Measurements from ENCODE around the gene SNTA1. TPM values are rescaled to one million over a fixed set of nuclear protein-coding genes. Genes with fewer than 3 reads are reported as not detected.
"Not testable (repeated sequence)": the region's sequence is repeated elsewhere in the genome, so short reads cannot be mapped to it uniquely, and the experiment has no call there.

SNTA1 gene
- total RNA-seq, 1 donor from 2014 or later: 28.9 TPM

DNA sequence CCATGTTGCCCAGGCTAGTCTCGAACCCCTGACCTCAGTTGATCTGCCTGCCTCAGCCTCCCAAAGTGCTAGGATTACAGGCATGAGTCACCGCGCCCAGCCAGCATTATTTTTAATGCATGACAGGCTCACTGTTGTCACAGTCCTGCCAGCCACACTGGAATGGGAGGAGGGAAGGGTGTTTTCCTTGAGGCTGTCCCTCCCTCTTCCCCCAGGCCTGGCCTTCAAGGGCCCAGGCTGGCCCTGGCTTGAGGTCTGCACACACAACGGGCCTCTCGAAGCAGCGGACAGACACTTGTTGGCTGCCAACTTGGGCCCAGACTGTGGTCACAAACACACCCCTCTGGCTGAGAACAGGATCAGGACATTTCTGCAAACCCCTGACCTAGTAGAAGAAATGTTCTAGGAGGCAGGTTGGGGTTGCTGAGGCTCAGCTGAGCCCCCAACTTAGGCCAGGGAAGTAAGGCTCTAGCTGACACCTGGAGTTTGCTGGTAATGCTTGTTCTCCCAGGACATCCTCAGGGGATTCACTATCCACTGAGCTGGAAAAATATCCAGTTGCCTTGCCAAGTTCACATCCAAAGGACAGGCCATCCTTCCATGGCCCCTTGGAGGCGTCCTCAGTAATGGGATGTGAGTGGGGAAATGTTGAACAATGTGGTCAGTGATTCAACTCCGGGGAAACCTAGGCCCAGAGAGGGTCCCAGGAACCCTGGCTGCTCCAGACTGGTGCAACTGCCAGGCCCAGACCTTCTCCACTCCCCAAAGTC is 9.9 kb downstream of the SNTA1 start:
- Mint-ChIP-seq H3K4me3 (ENCODE audit: unreplicated experiment) (no peak overlapping the region), H3K27me3 (ENCODE audit: unreplicated experiment) (no peaks in the 10 kb centered on the region), H3K27ac (ENCODE audit: unreplicated experiment) (peak overlapping the region; percentile 50), H3K36me3 (ENCODE audit: unreplicated experiment) (peaks cover 11% of the 10 kb centered on the region), H3K4me1 (ENCODE audit: unreplicated experiment) (peaks cover 27% of the 10 kb centered on the region), H3K9me3 (ENCODE audit: unreplicated experiment) (no peaks in the 10 kb centered on the region)
- DNase-seq (ENCODE audit: extremely low spot score, unreplicated experiment): no peak
- TF ChIP-seq, protein P1, sequence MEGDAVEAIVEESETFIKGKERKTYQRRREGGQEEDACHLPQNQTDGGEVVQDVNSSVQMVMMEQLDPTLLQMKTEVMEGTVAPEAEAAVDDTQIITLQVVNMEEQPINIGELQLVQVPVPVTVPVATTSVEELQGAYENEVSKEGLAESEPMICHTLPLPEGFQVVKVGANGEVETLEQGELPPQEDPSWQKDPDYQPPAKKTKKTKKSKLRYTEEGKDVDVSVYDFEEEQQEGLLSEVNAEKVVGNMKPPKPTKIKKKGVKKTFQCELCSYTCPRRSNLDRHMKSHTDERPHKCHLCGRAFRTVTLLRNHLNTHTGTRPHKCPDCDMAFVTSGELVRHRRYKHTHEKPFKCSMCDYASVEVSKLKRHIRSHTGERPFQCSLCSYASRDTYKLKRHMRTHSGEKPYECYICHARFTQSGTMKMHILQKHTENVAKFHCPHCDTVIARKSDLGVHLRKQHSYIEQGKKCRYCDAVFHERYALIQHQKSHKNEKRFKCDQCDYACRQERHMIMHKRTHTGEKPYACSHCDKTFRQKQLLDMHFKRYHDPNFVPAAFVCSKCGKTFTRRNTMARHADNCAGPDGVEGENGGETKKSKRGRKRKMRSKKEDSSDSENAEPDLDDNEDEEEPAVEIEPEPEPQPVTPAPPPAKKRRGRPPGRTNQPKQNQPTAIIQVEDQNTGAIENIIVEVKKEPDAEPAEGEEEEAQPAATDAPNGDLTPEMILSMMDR (IDR thresholded peaks at IDR 0.05): no peak

DNA sequence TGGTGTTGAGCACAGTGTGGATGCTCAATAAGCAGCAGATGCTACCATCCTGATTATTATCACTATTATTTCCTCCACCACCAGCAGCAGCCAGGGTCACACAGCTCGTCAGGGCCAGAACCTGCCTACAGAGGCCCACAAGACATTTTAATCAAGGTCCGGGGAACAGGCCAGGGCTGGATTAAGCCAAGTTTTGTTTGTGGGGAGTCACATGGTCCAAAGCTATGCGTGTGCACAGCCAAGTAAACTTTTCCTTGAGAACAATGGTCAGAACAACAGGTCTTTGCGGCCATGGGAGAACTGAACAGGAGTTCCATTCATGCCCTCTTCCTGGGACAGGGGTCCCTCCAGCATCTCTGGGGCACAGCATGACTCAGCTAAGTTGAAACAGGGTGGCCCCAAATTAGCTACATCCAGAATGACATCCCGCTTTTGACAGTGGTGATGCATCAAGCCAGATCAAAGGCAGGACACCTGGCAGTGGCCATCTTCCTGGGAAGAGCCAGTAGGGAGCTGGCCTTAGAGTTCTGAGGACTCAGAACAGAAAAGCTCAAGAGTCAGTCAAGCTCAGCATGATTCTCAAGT is 11.7 kb downstream of the SNTA1 start:
- TF ChIP-seq, protein P1 (IDR thresholded peaks at IDR 0.05): no peak
- H3K36me3 Mint-ChIP-seq (ENCODE audit: unreplicated experiment): peaks cover 11% of the 10 kb centered on the region
- peaks cover 11% of the 10 kb centered on the region for H3K4me1 Mint-ChIP-seq (ENCODE audit: unreplicated experiment)
- H3K9me3 Mint-ChIP-seq (ENCODE audit: unreplicated experiment): no peaks in the 10 kb centered on the region
- H3K27ac Mint-ChIP-seq (ENCODE audit: unreplicated experiment): no peak overlapping the region
- DNase-seq (ENCODE audit: extremely low spot score, unreplicated experiment): no peak
- no peak overlapping the region for H3K4me3 Mint-ChIP-seq (ENCODE audit: unreplicated experiment)
- no peaks in the 10 kb centered on the region for H3K27me3 Mint-ChIP-seq (ENCODE audit: unreplicated experiment)

DNA sequence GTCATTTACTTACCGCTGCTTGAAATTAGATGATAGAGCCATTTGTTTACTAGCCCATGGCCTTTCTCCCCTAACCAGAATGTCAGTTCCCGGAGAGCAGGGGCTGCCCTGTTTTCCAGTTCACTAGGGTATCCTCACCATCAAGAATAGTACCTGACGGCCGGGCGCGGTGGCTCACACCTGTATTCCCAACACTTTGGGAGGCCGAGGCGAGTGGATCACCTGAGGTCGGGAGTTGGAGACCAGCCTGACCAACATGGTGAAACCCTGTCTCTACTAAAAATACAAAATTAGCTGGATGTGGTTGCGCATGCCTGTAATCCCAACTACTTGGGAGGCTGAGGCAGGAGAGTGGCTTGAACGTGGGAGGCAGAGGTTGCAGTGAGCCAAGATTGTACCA is 19.7 kb downstream of the SNTA1 start:
- not testable (repeated sequence) for H3K4me3 Mint-ChIP-seq (ENCODE audit: unreplicated experiment); DNase-seq (ENCODE audit: extremely low spot score, unreplicated experiment); H3K9me3 Mint-ChIP-seq (ENCODE audit: unreplicated experiment); H3K27me3 Mint-ChIP-seq (ENCODE audit: unreplicated experiment); H3K36me3 Mint-ChIP-seq (ENCODE audit: unreplicated experiment)
- peak overlapping the region; percentile 83 for H3K27ac Mint-ChIP-seq (ENCODE audit: unreplicated experiment)
- H3K4me1 Mint-ChIP-seq (ENCODE audit: unreplicated experiment): peaks cover 15% of the 10 kb centered on the region

DNA sequence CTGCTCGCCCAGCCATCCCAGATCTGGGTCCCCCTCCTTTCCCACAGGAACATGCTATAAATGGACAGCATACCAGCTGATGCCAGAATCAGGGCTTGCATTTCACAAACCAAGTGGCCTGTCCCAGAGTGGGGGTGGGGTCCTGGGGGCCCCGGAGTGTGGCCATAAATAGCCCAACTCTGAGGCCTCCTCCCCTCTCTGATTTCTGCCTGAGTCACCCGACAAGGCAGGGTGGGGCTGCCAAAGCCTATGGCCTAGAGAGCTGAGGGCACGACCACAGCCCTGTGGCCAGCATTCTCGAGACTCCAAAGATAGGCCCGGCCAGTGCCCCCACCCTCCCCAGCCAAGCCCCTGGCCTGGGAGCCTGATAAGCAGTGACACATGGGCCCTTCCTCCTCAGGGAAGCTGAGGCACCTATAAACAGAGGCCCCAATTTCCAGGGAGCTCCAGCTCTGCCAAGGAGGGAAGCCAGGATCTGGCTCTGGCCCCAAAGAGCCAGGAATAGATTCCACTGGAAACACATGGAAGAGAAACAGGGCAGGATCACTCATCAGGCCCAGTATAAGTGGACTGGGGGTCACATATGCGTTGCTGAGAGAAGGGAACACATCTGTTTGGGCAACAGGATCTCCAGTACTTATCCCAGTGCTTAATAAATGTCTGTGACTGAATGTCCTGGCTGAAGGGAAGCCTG is 20.3 kb downstream of the SNTA1 start:
- peak overlapping the region; percentile 83 for H3K27ac Mint-ChIP-seq (ENCODE audit: unreplicated experiment)
- peak; percentile 86 for DNase-seq (ENCODE audit: extremely low spot score, unreplicated experiment)
- H3K9me3 Mint-ChIP-seq (ENCODE audit: unreplicated experiment): no peaks in the 10 kb centered on the region
- no peaks in the 10 kb centered on the region for H3K27me3 Mint-ChIP-seq (ENCODE audit: unreplicated experiment)
- H3K36me3 Mint-ChIP-seq (ENCODE audit: unreplicated experiment): no peaks in the 10 kb centered on the region
- peaks cover 15% of the 10 kb centered on the region for H3K4me1 Mint-ChIP-seq (ENCODE audit: unreplicated experiment)
- TF ChIP-seq, protein P1 (IDR thresholded peaks at IDR 0.05): no peak
- H3K4me3 Mint-ChIP-seq (ENCODE audit: unreplicated experiment): no peak overlapping the region

DNA sequence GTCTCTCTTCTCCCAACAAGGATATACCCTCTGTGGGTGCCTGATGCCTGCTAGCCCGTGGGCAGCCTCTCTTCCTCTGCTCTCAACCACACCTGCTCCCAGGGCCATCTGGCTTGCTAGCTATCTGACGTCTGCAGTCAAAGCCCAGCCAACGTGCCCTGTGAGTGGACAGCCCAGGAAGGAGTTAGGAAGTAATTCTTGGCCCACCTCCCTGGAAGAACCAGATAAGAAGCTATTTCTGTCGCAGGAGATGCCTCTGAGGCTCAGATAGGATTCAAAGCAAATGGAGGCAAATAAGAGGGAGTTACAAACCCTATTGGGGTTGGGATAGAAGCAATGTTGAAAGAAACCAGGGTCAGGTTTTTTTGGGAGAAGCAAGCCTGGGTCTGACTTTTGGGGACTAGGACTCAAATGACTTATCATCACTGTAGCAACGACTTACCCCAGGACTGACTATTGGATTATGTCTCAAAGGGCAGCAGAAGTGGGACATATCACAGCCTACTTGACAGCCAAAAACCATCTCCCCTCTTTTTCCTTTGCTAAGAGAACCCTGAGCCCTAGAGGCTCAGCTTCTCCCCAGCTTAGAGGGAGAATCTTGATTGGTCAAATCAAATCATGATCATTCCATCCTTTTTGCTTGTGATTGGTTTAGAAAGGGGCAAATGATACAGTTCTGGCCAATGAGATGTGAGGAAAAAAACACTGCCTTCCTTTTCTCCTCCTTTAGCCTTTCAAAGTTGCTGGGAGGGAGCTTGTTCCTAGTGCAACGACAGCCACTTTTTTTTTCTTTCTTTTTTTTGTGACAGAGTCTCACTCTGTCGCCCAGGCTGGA is 24.2 kb downstream of the SNTA1 start:
- Mint-ChIP-seq H3K27ac (ENCODE audit: unreplicated experiment) (no peak overlapping the region), H3K4me3 (ENCODE audit: unreplicated experiment) (no peak overlapping the region)

More for the DNA sequence above, 24.2 kb downstream of the SNTA1 start:
- no peak for DNase-seq (ENCODE audit: extremely low spot score, unreplicated experiment)
- TF ChIP-seq, protein P1 (IDR thresholded peaks at IDR 0.05): no peak
- Mint-ChIP-seq H3K9me3 (ENCODE audit: unreplicated experiment) (no peaks in the 10 kb centered on the region), H3K4me1 (ENCODE audit: unreplicated experiment) (peaks cover 15% of the 10 kb centered on the region), H3K36me3 (ENCODE audit: unreplicated experiment) (no peaks in the 10 kb centered on the region), H3K27me3 (ENCODE audit: unreplicated experiment) (no peaks in the 10 kb centered on the region)
